ENCODE results near the gene RAET1G. TPM values are rescaled to one million over a fixed set of nuclear protein-coding genes. Genes with fewer than 3 reads are reported as not detected.

Gene RAET1G
- total RNA-seq, 2 experiments from 2014 or later: not detected

DNA sequence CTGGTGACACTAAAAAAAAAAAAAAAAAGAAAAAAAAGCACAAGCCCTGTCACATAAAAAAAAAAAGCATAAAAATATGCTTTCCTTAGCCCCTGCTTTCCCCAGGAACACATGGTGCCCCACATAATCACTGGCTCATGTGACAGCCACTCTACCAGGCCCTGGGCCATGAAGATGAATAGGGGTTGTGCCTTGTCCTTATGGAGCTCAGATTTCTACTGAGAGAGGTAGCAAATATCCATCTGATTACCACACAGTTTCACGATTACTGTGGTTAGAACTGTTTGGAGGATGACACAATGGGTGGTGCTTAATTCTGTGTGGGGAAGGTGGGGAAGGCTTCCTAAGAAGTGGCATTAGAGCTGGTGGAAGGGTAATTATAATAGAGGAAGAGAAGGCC is 34.3 kb downstream of the RAET1G start:
- no peaks in the 10 kb centered on the region for H3K9me3 Mint-ChIP-seq (ENCODE audit: low read depth)
- no peaks in the 10 kb centered on the region for H3K36me3 Mint-ChIP-seq
- CTCF ChIA-PET: interaction anchor here (1.0 kb wide), 1 partner anchor 23 kb away, joined by 3 read pairs; no protein-coding TSS in a partner anchor
- peaks cover 41% of the 10 kb centered on the region for H3K27me3 Mint-ChIP-seq
- no peak overlapping the region for H3K27ac Mint-ChIP-seq
- no peak for DNase-seq
- ATAC-seq: no peak
- no peak overlapping the region for H3K4me3 Mint-ChIP-seq
- peaks cover 3% of the 10 kb centered on the region for H3K4me1 Mint-ChIP-seq

DNA sequence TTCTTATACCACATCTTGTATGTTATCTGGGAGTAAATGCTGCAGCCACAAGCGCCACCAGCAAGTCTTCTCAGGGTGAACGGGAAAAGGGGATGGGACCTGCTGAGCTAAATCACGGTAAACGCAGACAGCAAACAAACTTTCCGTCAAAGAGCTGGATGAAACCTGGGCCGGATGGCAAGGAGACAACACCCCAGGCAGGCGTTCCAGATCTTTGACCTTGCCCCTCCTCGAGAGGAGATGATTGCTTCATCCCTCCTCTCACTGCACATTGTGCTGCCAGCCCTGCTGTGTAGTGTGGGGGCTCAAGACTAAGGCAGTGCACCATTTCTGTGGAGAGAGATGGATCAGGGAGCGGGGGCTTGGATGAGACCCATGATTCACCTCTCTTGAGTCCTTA is 34.8 kb downstream of the RAET1G start:
- Mint-ChIP-seq H3K27ac (no peak overlapping the region), H3K4me3 (no peak overlapping the region), H3K27me3 (peaks cover 38% of the 10 kb centered on the region), H3K4me1 (peaks cover 3% of the 10 kb centered on the region), H3K36me3 (no peaks in the 10 kb centered on the region), H3K9me3 (ENCODE audit: low read depth) (no peaks in the 10 kb centered on the region)
- ATAC-seq: no peak
- CTCF ChIA-PET: interaction anchor here (1.0 kb wide), 1 partner anchor 23 kb away, joined by 3 read pairs; no protein-coding TSS in a partner anchor
- DNase-seq: no peak

- H3K4me3 Mint-ChIP-seq: no peak overlapping the region
- no peak overlapping the region for H3K27ac Mint-ChIP-seq
- DNase-seq (no peak), ATAC-seq (no peak)
- peaks cover 31% of the 10 kb centered on the region for H3K27me3 Mint-ChIP-seq
- CTCF ChIA-PET: no interaction called here
- H3K4me1 Mint-ChIP-seq: peaks cover 3% of the 10 kb centered on the region
- no peaks in the 10 kb centered on the region for H3K9me3 Mint-ChIP-seq (ENCODE audit: low read depth)
- no peaks in the 10 kb centered on the region for H3K36me3 Mint-ChIP-seq
Observed at GRCh38 chr6:149887343-149887742, 35.6 kb downstream of the RAET1G start.

DNA sequence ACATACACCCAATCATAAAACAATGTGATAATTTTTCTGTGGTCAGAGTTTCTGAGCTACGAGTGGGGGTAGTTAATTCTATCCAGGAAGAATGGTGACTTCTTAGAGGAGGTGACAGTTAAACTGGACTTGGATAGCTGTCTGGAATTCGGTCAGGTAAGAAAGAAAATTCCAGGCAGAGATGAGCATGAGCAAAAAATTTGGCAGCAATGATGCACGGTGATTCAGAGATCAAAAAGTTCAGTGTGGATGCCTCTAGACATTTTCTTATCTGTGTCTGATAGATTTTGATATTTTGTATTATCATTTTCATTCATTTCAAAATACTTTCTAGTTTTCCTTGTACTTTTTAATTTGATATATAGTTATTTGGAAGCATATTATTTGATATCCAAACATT is 37.0 kb downstream of the RAET1G start:
- Mint-ChIP-seq H3K27me3 (peaks cover 41% of the 10 kb centered on the region), H3K27ac (no peak overlapping the region), H3K9me3 (ENCODE audit: low read depth) (no peaks in the 10 kb centered on the region), H3K4me1 (no peaks in the 10 kb centered on the region), H3K4me3 (no peak overlapping the region), H3K36me3 (no peaks in the 10 kb centered on the region)
- CTCF ChIA-PET: interaction anchor here (0.6 to 1.8 kb wide), 3 partner anchors 8 to 20 kb away, joined by 3 to 4 read pairs (median 3); no protein-coding TSS in a partner anchor
- DNase-seq (no peak), ATAC-seq (no peak)

- ATAC-seq (no peak), DNase-seq (no peak)
- Mint-ChIP-seq H3K36me3 (no peaks in the 10 kb centered on the region), H3K9me3 (ENCODE audit: low read depth) (no peaks in the 10 kb centered on the region), H3K27ac (no peak overlapping the region), H3K4me3 (no peak overlapping the region), H3K27me3 (peaks cover 53% of the 10 kb centered on the region), H3K4me1 (no peaks in the 10 kb centered on the region)
- CTCF ChIA-PET: no interaction called here
Observed at GRCh38 chr6:149884617-149885016, 38.3 kb downstream of the RAET1G start.

DNA sequence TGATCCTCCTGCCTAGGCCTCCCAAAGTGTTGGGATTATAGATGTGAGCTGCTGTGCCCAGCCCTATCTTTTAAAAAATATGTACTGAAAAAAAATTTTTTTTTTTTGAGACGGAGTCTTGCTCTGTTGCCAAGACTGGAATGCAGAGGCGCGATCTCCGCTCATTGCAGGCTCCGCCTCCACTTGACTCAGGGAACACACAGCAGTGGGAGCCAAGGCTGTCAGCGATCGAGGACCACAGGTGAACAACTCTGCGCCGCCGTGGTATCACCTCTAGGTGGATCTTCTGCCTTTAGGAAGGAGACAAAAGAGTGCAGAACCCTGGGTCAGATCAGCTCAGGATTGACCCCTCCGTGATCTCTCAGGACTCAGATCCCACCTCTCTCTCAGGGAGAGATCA is 38.7 kb downstream of the RAET1G start:
- no peaks in the 10 kb centered on the region for H3K4me1 Mint-ChIP-seq
- H3K36me3 Mint-ChIP-seq: no peaks in the 10 kb centered on the region
- no peaks in the 10 kb centered on the region for H3K9me3 Mint-ChIP-seq (ENCODE audit: low read depth)
- ATAC-seq: no peak
- no peak for DNase-seq
- H3K27me3 Mint-ChIP-seq: peaks cover 57% of the 10 kb centered on the region
- no peak overlapping the region for H3K27ac Mint-ChIP-seq
- no peak overlapping the region for H3K4me3 Mint-ChIP-seq
- CTCF ChIA-PET: no interaction called here

DNA sequence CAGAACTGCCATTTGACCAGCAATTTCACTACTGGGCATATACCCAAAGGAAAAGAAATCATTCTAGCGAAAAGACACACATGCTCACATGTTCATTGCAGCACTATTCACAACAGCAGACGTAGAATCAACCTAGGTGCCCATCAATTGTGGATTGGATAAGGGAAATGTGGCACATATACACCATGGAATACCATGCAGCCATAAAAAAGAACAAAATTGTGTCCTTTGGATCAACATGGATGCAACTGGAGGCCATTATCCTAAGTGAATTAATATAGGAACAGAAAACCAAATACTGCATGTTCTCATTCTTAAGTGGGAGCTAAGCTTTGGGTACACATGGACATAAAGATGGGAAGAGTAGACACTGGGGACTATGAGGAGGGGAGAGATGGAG is 41.1 kb downstream of the RAET1G start:
- DNase-seq (no peak), ATAC-seq (no peak)
- Mint-ChIP-seq H3K9me3 (ENCODE audit: low read depth) (no peaks in the 10 kb centered on the region), H3K27me3 (peaks cover 68% of the 10 kb centered on the region), H3K4me3 (no peak overlapping the region), H3K27ac (no peak overlapping the region), H3K4me1 (no peaks in the 10 kb centered on the region), H3K36me3 (no peaks in the 10 kb centered on the region)
- CTCF ChIA-PET: interaction anchor here (1.6 kb wide), 1 partner anchor 41 kb away, joined by 3 read pairs; no protein-coding TSS in a partner anchor

- no peaks in the 10 kb centered on the region for H3K9me3 Mint-ChIP-seq (ENCODE audit: low read depth)
- H3K27ac Mint-ChIP-seq: no peak overlapping the region
- DNase-seq (no peak), ATAC-seq (no peak)
- no peaks in the 10 kb centered on the region for H3K36me3 Mint-ChIP-seq
- H3K4me3 Mint-ChIP-seq: no peak overlapping the region
- H3K27me3 Mint-ChIP-seq: peaks cover 73% of the 10 kb centered on the region
- CTCF ChIA-PET: interaction anchor here (1.6 kb wide), 1 partner anchor 41 kb away, joined by 3 read pairs; no protein-coding TSS in a partner anchor
- no peaks in the 10 kb centered on the region for H3K4me1 Mint-ChIP-seq
Observed at GRCh38 chr6:149881066-149881766, 41.7 kb downstream of the RAET1G start.

GRCh38 chr6:149877659-149878058 is 45.3 kb downstream of the RAET1G start:
- H3K27me3 Mint-ChIP-seq: peaks cover 74% of the 10 kb centered on the region
- DNase-seq (no peak), ATAC-seq (no peak)
- H3K4me1 Mint-ChIP-seq: no peaks in the 10 kb centered on the region
- H3K36me3 Mint-ChIP-seq: no peaks in the 10 kb centered on the region
- no peak overlapping the region for H3K27ac Mint-ChIP-seq
- no peak overlapping the region for H3K4me3 Mint-ChIP-seq
- CTCF ChIA-PET: interaction anchor here (0.5 to 1.8 kb wide), 4 partner anchors 8 to 122 kb away, joined by 3 to 4 read pairs (median 4); no protein-coding TSS in a partner anchor
- no peaks in the 10 kb centered on the region for H3K9me3 Mint-ChIP-seq (ENCODE audit: low read depth)

GRCh38 chr6:149876241-149876933 is 46.5 kb downstream of the RAET1G start:
- CTCF ChIA-PET: no interaction called here
- no peak for ATAC-seq
- Mint-ChIP-seq H3K4me1 (no peaks in the 10 kb centered on the region), H3K36me3 (no peaks in the 10 kb centered on the region), H3K4me3 (no peak overlapping the region), H3K27me3 (peaks cover 77% of the 10 kb centered on the region), H3K9me3 (ENCODE audit: low read depth) (peaks cover 2% of the 10 kb centered on the region), H3K27ac (no peak overlapping the region)
- no peak for DNase-seq

GRCh38 chr6:149872233-149872632 is 50.7 kb downstream of the RAET1G start:
- ATAC-seq (no peak), DNase-seq (no peak)
- CTCF ChIA-PET: no interaction called here
- Mint-ChIP-seq H3K27ac (no peak overlapping the region), H3K27me3 (peaks cover 60% of the 10 kb centered on the region), H3K9me3 (ENCODE audit: low read depth) (peaks cover 5% of the 10 kb centered on the region), H3K4me3 (no peak overlapping the region), H3K36me3 (no peaks in the 10 kb centered on the region), H3K4me1 (no peaks in the 10 kb centered on the region)

GRCh38 chr6:149871182-149871581 is 51.7 kb downstream of the RAET1G start:
- Mint-ChIP-seq H3K4me3 (no peak overlapping the region), H3K27ac (no peak overlapping the region), H3K9me3 (ENCODE audit: low read depth) (peaks cover 5% of the 10 kb centered on the region), H3K4me1 (no peaks in the 10 kb centered on the region), H3K27me3 (peaks cover 52% of the 10 kb centered on the region), H3K36me3 (no peaks in the 10 kb centered on the region)
- ATAC-seq (no peak), DNase-seq (no peak)
- CTCF ChIA-PET: interaction anchor here (0.6 to 1.6 kb wide), 2 partner anchors 36 to 136 kb away, joined by 3 to 4 read pairs; no protein-coding TSS in a partner anchor

DNA sequence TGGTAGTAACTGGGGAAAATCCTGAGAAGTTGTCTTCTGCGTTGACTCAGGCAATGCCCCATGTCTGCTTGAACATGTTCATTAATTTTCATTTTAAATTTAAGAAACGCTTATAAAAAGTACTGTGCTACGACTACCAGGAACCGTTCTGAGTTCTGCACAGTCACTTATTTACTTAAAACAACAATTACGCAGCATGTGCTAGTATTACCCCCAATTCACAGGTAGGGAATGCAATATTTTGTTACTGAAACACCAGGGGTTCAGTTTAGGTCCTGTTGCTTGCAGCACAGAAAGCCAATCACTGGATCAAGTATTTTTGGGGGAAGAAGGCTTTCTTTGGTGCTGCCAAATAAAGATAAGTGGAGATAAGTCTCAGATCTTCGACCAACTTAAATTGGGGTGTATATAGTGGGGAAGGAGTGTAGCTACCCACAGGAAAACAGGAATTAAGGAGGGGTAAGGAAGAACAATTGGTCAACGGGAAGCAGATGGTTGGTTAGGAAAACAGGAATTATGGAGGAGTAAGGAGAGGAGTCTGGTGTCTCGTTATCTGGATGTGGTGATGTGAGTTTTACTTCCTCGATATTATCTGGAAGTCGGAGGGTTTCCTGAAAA is 53.5 kb downstream of the RAET1G start:
- Mint-ChIP-seq H3K27ac (no peak overlapping the region), H3K4me3 (no peak overlapping the region), H3K9me3 (ENCODE audit: low read depth) (peaks cover 5% of the 10 kb centered on the region), H3K36me3 (no peaks in the 10 kb centered on the region), H3K4me1 (peaks cover 6% of the 10 kb centered on the region), H3K27me3 (peaks cover 44% of the 10 kb centered on the region)
- no peak for ATAC-seq
- CTCF ChIA-PET: interaction anchor here (1.3 to 1.6 kb wide), 2 partner anchors 34 kb away, joined by 4 to 5 read pairs; no protein-coding TSS in a partner anchor
- DNase-seq: no peak
